HG02884 (cell line): ENCODE measurements around the gene FGF10.

Experiments used
- ATAC-seq: cut with Tn5 transposase; IDR thresholded peaks from one replicate; pipeline ENCODE4 v1.9.1; 2021; ENCODE audit warnings: mild to moderate bottlenecking, moderate library complexity; ENCODE audit not compliant: unreplicated experiment

FGF10 gene

GRCh38 chr5:44389090-44389822, at the start of gene FGF10:
FGF10 (minus strand) TSS chr5:44389420; CDS start chr5:44388682, 738 bp downstream.
- no peak for ATAC-seq

- no peak for ATAC-seq
Measured at GRCh38 chr5:44426944-44427343, 37.7 kb upstream of the FGF10 start.

- no peak for ATAC-seq
Measured at GRCh38 chr5:44412286-44412685, 23.1 kb upstream of the FGF10 start.

- peak; percentile 54 for ATAC-seq
Measured at GRCh38 chr5:44402084-44402483, 12.9 kb upstream of the FGF10 start.

GRCh38 chr5:44401611-44402010, 12.4 kb upstream of the FGF10 start:
- no peak for ATAC-seq

GRCh38 chr5:44398382-44398781, 9.2 kb upstream of the FGF10 start:
- ATAC-seq: no peak

- no peak for ATAC-seq
Measured at GRCh38 chr5:44396312-44396711, 7.1 kb upstream of the FGF10 start.

- ATAC-seq: no peak
Measured at GRCh38 chr5:44390351-44390750, 1.1 kb upstream of the FGF10 start.

- no peak for ATAC-seq
Measured at GRCh38 chr5:44389823-44390143, 563 bp upstream of the FGF10 start.

- no peak for ATAC-seq
Measured at GRCh38 chr5:44388321-44389089, 715 bp downstream of the FGF10 start.

- ATAC-seq: no peak
Measured at GRCh38 chr5:44387921-44388320, 1.3 kb downstream of the FGF10 start.

- no peak for ATAC-seq
Measured at GRCh38 chr5:44387406-44387805, 1.8 kb downstream of the FGF10 start.

GRCh38 chr5:44385291-44385900, 3.8 kb downstream of the FGF10 start:
- no peak for ATAC-seq

GRCh38 chr5:44384816-44385215, 4.4 kb downstream of the FGF10 start:
- ATAC-seq: no peak

GRCh38 chr5:44382894-44383293, 6.3 kb downstream of the FGF10 start:
- ATAC-seq: no peak

GRCh38 chr5:44377057-44377456, 12.2 kb downstream of the FGF10 start:
- no peak for ATAC-seq

- no peak for ATAC-seq
Measured at GRCh38 chr5:44372028-44372427, 17.2 kb downstream of the FGF10 start.

- no peak for ATAC-seq
Measured at GRCh38 chr5:44367203-44367602, 22.0 kb downstream of the FGF10 start.

GRCh38 chr5:44365345-44365744, 23.9 kb downstream of the FGF10 start:
- no peak for ATAC-seq

GRCh38 chr5:44364097-44364496, 25.1 kb downstream of the FGF10 start:
- no peak for ATAC-seq

GRCh38 chr5:44361342-44362001, 27.7 kb downstream of the FGF10 start:
- ATAC-seq: no peak

- no peak for ATAC-seq
Measured at GRCh38 chr5:44360919-44361318, 28.3 kb downstream of the FGF10 start.
